OCI-LY3 (cell line): ENCODE results near the gene PGM2.

Experiments used
- H2AFZ ChIP-seq: fragments of 200-600, 300-600 bp; shearing (Covaris generic); 2 replicates; pipeline ENCODE4 v1.6.0; 2014; ENCODE audit warnings: antibody characterized with exemption, low read depth, low read length
- H3K27ac ChIP-seq: fragments of 200-600, 300-600 bp; sonication (generic); 2 replicates; pipeline ENCODE4 v1.5.1; 2014; ENCODE audit warnings: mild to moderate bottlenecking, low read length, moderate library complexity, mixed read lengths
- H3K27me3 ChIP-seq: fragments of 200-600, 300-600 bp; sonication (generic); 2 replicates; pipeline ENCODE4 v1.6.1; 2014; ENCODE audit warnings: low read depth, low read length, mixed read lengths
- H3K36me3 ChIP-seq: fragments of 200-600, 300-600 bp; sonication (generic); replicated peaks from 2 replicates; pipeline ENCODE3; 2014; ENCODE audit warnings: low read depth, low read length, mixed read lengths
- H3K4me1 ChIP-seq: fragments of 300-600, 200-600 bp; sonication (generic); 2 replicates; pipeline ENCODE4 v1.6.1; 2014; ENCODE audit warnings: low read length, mixed read lengths
- H3K4me2 ChIP-seq: fragments of 200-600, 300-600 bp; sonication (generic); 2 replicates; pipeline ENCODE4 v1.6.1; 2014; ENCODE audit warnings: low read length, mixed read lengths
- H3K4me3 ChIP-seq: fragments of 300-600, 200-600 bp; sonication (generic); 2 replicates; pipeline ENCODE4 v1.5.1; 2014; ENCODE audit warnings: antibody characterized with exemption, mild to moderate bottlenecking, low read length, moderate library complexity
- H3K79me2 ChIP-seq: fragments of 300-600, 200-600 bp; shearing (Covaris generic); 2 replicates; pipeline ENCODE4 v1.6.1; 2014; ENCODE audit warnings: mild to moderate bottlenecking, low read length, mixed read lengths
- H3K9ac ChIP-seq: fragments of 300-600, 200-600 bp; shearing (Covaris generic); 2 replicates; pipeline ENCODE4 v1.6.0; 2014; ENCODE audit warnings: mild to moderate bottlenecking, low read length, moderate library complexity
- H3K9me3 ChIP-seq: fragments of 200-600, 300-600 bp; shearing (Covaris generic); 2 replicates; pipeline ENCODE4 v1.6.1; 2014; ENCODE audit warnings: low read length, mixed read lengths; ENCODE audit not compliant: insufficient read depth
- H4K20me1 ChIP-seq: fragments of 200-600, 300-600 bp; sonication (generic); 2 replicates; pipeline ENCODE4 v1.6.1; 2016; ENCODE audit warnings: low read length, mixed read lengths; ENCODE audit not compliant: insufficient read depth
- EZH2phosphoT487 ChIP-seq: fragments of 200-600 bp; shearing (Covaris generic); IDR thresholded peaks from 2 replicates; pipeline ENCODE4 v1.6.1; 2018; ENCODE audit warnings: antibody characterized with exemption, mixed run types, low read depth
- TF ChIP-seq, protein P1 (sequence below): fragments of 200-600, 300-600 bp; sonication (generic); IDR thresholded peaks from 2 replicates; pipeline ENCODE4 v1.5.1; 2014; ENCODE audit warnings: antibody characterized with exemption, low read length, low read depth

PGM2 gene

DNA sequence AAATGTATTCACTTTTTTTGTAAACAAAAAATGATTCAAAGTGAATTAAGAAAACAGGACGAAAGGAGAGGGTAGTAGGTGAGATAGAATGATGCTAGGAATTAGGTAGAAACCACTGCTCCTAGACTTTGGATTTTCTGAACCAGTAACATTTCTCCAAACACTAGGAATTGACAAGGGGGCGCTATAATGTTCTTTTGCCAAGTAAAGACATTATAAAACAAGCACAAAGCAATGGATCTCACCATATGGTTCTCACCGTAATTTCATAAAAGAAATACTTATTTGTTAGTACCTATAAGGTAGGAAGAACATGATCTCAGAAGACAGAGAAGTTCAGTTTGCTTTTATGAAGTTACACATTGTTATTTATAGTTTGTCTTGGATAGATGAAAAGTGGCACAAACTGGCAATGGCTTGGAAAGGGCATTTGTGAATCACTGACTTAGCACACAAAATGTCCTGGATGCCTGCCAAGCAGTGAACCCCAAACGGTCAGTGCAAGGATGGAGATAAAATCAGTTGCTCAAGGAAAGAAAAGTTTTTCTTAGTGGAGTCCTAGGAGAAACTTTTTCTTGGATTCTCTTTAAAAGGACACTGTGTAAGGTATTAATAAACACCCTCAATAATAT, 56.3 kb downstream of the PGM2 start:
- H3K27me3 ChIP-seq, result no peaks in the 10 kb centered on the region
- H3K79me2 ChIP-seq, result no peaks in the 10 kb centered on the region
- peaks cover 4% of the 10 kb centered on the region for H3K36me3 ChIP-seq
- no peak overlapping the region for H3K4me2 ChIP-seq
- no peak overlapping the region for H3K9ac ChIP-seq
- no peak for TF ChIP-seq EZH2phosphoT487
- TF ChIP-seq, protein P1, sequence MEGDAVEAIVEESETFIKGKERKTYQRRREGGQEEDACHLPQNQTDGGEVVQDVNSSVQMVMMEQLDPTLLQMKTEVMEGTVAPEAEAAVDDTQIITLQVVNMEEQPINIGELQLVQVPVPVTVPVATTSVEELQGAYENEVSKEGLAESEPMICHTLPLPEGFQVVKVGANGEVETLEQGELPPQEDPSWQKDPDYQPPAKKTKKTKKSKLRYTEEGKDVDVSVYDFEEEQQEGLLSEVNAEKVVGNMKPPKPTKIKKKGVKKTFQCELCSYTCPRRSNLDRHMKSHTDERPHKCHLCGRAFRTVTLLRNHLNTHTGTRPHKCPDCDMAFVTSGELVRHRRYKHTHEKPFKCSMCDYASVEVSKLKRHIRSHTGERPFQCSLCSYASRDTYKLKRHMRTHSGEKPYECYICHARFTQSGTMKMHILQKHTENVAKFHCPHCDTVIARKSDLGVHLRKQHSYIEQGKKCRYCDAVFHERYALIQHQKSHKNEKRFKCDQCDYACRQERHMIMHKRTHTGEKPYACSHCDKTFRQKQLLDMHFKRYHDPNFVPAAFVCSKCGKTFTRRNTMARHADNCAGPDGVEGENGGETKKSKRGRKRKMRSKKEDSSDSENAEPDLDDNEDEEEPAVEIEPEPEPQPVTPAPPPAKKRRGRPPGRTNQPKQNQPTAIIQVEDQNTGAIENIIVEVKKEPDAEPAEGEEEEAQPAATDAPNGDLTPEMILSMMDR, result peak; percentile 33; the same call in 1 of the 2 replicates
- no peak overlapping the region for H2AFZ ChIP-seq
- peaks cover 22% of the 10 kb centered on the region for H3K4me1 ChIP-seq
- no peak overlapping the region for H3K4me3 ChIP-seq
- H3K9me3 ChIP-seq, result no peaks in the 10 kb centered on the region
- H4K20me1 ChIP-seq, result no peaks in the 10 kb centered on the region
- no peak overlapping the region for H3K27ac ChIP-seq

DNA sequence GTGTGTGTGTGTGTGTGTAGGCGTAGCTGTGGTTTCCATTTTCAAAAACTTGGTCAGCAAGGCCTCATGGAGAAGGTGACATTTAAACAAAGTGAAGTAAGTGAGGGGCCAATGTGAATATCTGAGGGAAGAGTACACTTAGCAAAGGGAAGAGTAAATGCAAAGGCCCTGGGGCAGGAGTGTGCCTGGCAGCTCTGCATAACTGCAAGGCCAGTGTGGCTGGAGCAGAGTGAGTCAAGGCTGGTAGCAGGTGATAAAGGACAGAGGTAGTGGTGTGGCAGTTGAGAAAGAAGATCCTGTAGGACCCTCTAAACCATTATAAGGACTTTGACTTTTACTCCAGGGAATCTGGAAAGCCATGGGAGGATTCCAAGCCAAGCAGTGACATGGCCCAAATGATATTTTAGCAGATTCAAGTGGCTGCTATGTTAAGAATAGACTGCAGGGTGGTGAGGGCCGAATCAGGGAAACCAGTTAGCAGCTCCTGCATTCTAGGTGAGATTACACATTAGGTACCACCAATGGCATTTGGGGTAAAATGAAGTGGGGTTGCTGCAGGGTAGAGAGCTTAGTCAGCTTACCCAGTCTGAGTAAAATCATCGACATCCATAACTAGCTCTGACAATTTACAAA, 58.5 kb downstream of the PGM2 start:
- H3K36me3 ChIP-seq, result peaks cover 4% of the 10 kb centered on the region
- H3K4me2 ChIP-seq, result peak overlapping the region; percentile 49
- H3K9ac ChIP-seq, result peak overlapping the region; percentile 39; the same call in 1 of the 2 replicates
- H3K9me3 ChIP-seq, result no peaks in the 10 kb centered on the region
- H3K27ac ChIP-seq, result peak overlapping the region; percentile 19; the same call in 1 of the 2 replicates
- H4K20me1 ChIP-seq, result no peaks in the 10 kb centered on the region
- H3K79me2 ChIP-seq, result no peaks in the 10 kb centered on the region
- peaks cover 5% of the 10 kb centered on the region for H3K27me3 ChIP-seq
- H3K4me1 ChIP-seq, result peaks cover 30% of the 10 kb centered on the region
- no peak for TF ChIP-seq EZH2phosphoT487
- H3K4me3 ChIP-seq, result no peak overlapping the region; the same call in 1 of the 2 replicates
- H2AFZ ChIP-seq, result peak overlapping the region; percentile 64; the same call in 1 of the 2 replicates

- H2AFZ ChIP-seq, result peak overlapping the region; percentile 64; the same call in 1 of the 2 replicates
- H3K9me3 ChIP-seq, result no peaks in the 10 kb centered on the region
- H3K27ac ChIP-seq, result peak overlapping the region; percentile 19; the same call in 1 of the 2 replicates
- H3K9ac ChIP-seq, result peak overlapping the region; percentile 39; the same call in 1 of the 2 replicates
- H3K27me3 ChIP-seq, result peaks cover 9% of the 10 kb centered on the region
- no peak for TF ChIP-seq EZH2phosphoT487
- TF ChIP-seq, protein P1, result no peak
- peaks cover 4% of the 10 kb centered on the region for H3K36me3 ChIP-seq
- H3K4me2 ChIP-seq, result peak overlapping the region; percentile 49
- H4K20me1 ChIP-seq, result no peaks in the 10 kb centered on the region
- H3K79me2 ChIP-seq, result no peaks in the 10 kb centered on the region
- peaks cover 35% of the 10 kb centered on the region for H3K4me1 ChIP-seq
- peak overlapping the region; percentile 25; the same call in 1 of the 2 replicates for H3K4me3 ChIP-seq
These were observed 59.0 kb downstream of the PGM2 start for GRCh38 chr4:37885496-37885895.

GRCh38 chr4:37889849-37890800, 63.6 kb downstream of the PGM2 start:
- H3K79me2 ChIP-seq, result peaks cover 5% of the 10 kb centered on the region; the same call in 1 of the 2 replicates
- no peaks in the 10 kb centered on the region for H3K9me3 ChIP-seq
- TF ChIP-seq EZH2phosphoT487, result no peak
- TF ChIP-seq, protein P1, result peak; percentile 19; the same call in 1 of the 2 replicates
- H3K4me3 ChIP-seq, result peak overlapping the region; percentile 82
- H4K20me1 ChIP-seq, result peaks cover 4% of the 10 kb centered on the region; the same call in 1 of the 2 replicates
- H3K27ac ChIP-seq, result peak overlapping the region; percentile 60; the same call in 1 of the 2 replicates
- H3K4me1 ChIP-seq, result peaks cover 52% of the 10 kb centered on the region
- peak overlapping the region; percentile 81 for H3K9ac ChIP-seq
- peak overlapping the region; percentile 69; the same call in 1 of the 2 replicates for H2AFZ ChIP-seq
- peaks cover 9% of the 10 kb centered on the region for H3K27me3 ChIP-seq
- H3K4me2 ChIP-seq, result peak overlapping the region; percentile 87
- H3K36me3 ChIP-seq, result peaks cover under 1% of the 10 kb centered on the region
